Osteoblast (primary cell): ENCODE results near the gene EYS. TPM values are rescaled to one million over a fixed set of nuclear protein-coding genes. Genes with fewer than 3 reads are reported as not detected.
A peak's percentile ranks its signal among the peaks of the same experiment; 100 is the strongest.

Experiments used
- DNase-seq: peaks from one replicate; pipeline ENCODE4 v3.0.0; 2011; ENCODE audit warnings: low spot score, mixed read lengths; ENCODE audit not compliant: insufficient read length; ENCODE audit errors: missing footprints
- H2AFZ ChIP-seq: 2 replicates; pipeline ENCODE4 v1.6.0; 2011; ENCODE audit warnings: mild to moderate bottlenecking, low read length
- H3K27ac ChIP-seq: 2 replicates; pipeline ENCODE4 v1.5.1; 2011; ENCODE audit warnings: mild to moderate bottlenecking, low read depth, low read length, moderate library complexity
- H3K27me3 ChIP-seq: 2 replicates; pipeline ENCODE4 v1.6.0; 2012; ENCODE audit warnings: mild to moderate bottlenecking, control low read depth, inconsistent platforms, low read length, moderate library complexity; ENCODE audit not compliant: insufficient read depth
- H3K36me3 ChIP-seq: 2 replicates; pipeline ENCODE4 v1.5.1; 2011; ENCODE audit warnings: mild to moderate bottlenecking, low read length, control low read depth, moderate library complexity; ENCODE audit not compliant: insufficient read depth
- H3K4me1 ChIP-seq: 2 replicates; pipeline ENCODE4 v1.5.1; 2011; ENCODE audit warnings: mild to moderate bottlenecking, low read length, control low read depth, moderate library complexity; ENCODE audit not compliant: insufficient read depth
- H3K4me2 ChIP-seq: 2 replicates; pipeline ENCODE4 v1.6.0; 2011; ENCODE audit warnings: mild to moderate bottlenecking, low read length; ENCODE audit not compliant: insufficient read depth
- H3K4me3 ChIP-seq: fragments of 200-600 bp; sonication (generic); 3 replicates; pipeline ENCODE4 v1.5.1; 2012; ENCODE audit warnings: mild to moderate bottlenecking, low read length, inconsistent platforms; ENCODE audit not compliant: insufficient read depth
- H3K79me2 ChIP-seq: 2 replicates; pipeline ENCODE4 v1.6.0; 2012; ENCODE audit warnings: mild to moderate bottlenecking, low read length, control low read depth, inconsistent platforms; ENCODE audit not compliant: insufficient read depth
- H3K9me3 ChIP-seq: 2 replicates; pipeline ENCODE4 v1.5.1; 2011; ENCODE audit warnings: low read depth, low read length, control low read depth
- H4K20me1 ChIP-seq: 2 replicates; pipeline ENCODE4 v1.6.0; 2012; ENCODE audit warnings: mild to moderate bottlenecking, low read length, control low read depth; ENCODE audit not compliant: insufficient read depth
- CTCF ChIP-seq: IDR thresholded peaks from 2 replicates; pipeline ENCODE4 v1.5.1; 2011; ENCODE audit warnings: mild to moderate bottlenecking, low read depth, low read length, moderate library complexity; ENCODE audit errors: extremely low read depth
- total RNA-seq: library from RNA; depleted of rRNA; stranded (reverse); fragments of >200 nt; gene quantifications from 2 replicates; pipeline ENCODE4 v1.2.3, GENCODE V29; 2012

Gene EYS
- total RNA-seq, result under 0.01 TPM in 2 replicates

GRCh38 chr6:65707126-65707826 lies at the start of gene EYS:
EYS (minus strand) TSS chr6:65707226; CDS start chr6:65495410, 211,816 bp downstream.
- H3K4me3 ChIP-seq, result no peak within 1 kb of the TSS
- H3K9me3 ChIP-seq, result no peaks in the 10 kb centered on the region
- H4K20me1 ChIP-seq, result no peaks in the 10 kb centered on the region
- no peak within 1 kb of the TSS for H3K4me2 ChIP-seq
- H2AFZ ChIP-seq, result no peak within 1 kb of the TSS
- no peaks in the 10 kb centered on the region for H3K36me3 ChIP-seq
- no peaks in the 10 kb centered on the region for H3K79me2 ChIP-seq
- H3K4me1 ChIP-seq, result no peaks in the 10 kb centered on the region
- no peak within 1 kb of the TSS for H3K27ac ChIP-seq
- no peaks in the 10 kb centered on the region for H3K27me3 ChIP-seq
- DNase-seq, result no peak
- TF ChIP-seq CTCF, result no peak

- no peak for DNase-seq
- Histone ChIP-seq H3K4me2 (no peak overlapping the region), H3K4me1 (no peaks in the 10 kb centered on the region), H3K27ac (no peak overlapping the region), H3K4me3 (no peak overlapping the region), H3K36me3 (no peaks in the 10 kb centered on the region), H3K27me3 (no peaks in the 10 kb centered on the region), H3K9me3 (no peaks in the 10 kb centered on the region), H3K79me2 (no peaks in the 10 kb centered on the region), H4K20me1 (no peaks in the 10 kb centered on the region), H2AFZ (no peak overlapping the region)
- TF ChIP-seq CTCF, result no peak
Measured at GRCh38 chr6:65746302-65746701, 39.3 kb upstream of the EYS start.

- Histone ChIP-seq H3K4me3 (no peak overlapping the region), H3K27ac (no peak overlapping the region), H3K36me3 (no peaks in the 10 kb centered on the region), H3K27me3 (no peaks in the 10 kb centered on the region), H2AFZ (no peak overlapping the region), H3K4me1 (no peaks in the 10 kb centered on the region), H4K20me1 (no peaks in the 10 kb centered on the region), H3K4me2 (no peak overlapping the region), H3K79me2 (no peaks in the 10 kb centered on the region), H3K9me3 (no peaks in the 10 kb centered on the region)
- TF ChIP-seq CTCF, result no peak
- peak; percentile 23 for DNase-seq
Measured at GRCh38 chr6:65745614-65746013, 38.6 kb upstream of the EYS start.

GRCh38 chr6:65728879-65729479 lies 22.0 kb upstream of the EYS start:
- Histone ChIP-seq H2AFZ (no peak overlapping the region), H3K79me2 (no peaks in the 10 kb centered on the region), H3K4me2 (no peak overlapping the region), H3K4me1 (no peaks in the 10 kb centered on the region), H3K27ac (no peak overlapping the region), H3K4me3 (no peak overlapping the region), H3K36me3 (no peaks in the 10 kb centered on the region), H3K9me3 (peaks cover 2% of the 10 kb centered on the region), H4K20me1 (no peaks in the 10 kb centered on the region), H3K27me3 (no peaks in the 10 kb centered on the region)
- TF ChIP-seq CTCF, result no peak
- DNase-seq, result no peak
